ENCODE measurements around the gene ACTN1. TPM values are rescaled to one million over a fixed set of nuclear protein-coding genes. Genes with fewer than 3 reads are reported as not detected.

ACTN1 gene
- total RNA-seq, 3 donors from 2014 or later: 75.0 to 295 (median 290) TPM

DNA sequence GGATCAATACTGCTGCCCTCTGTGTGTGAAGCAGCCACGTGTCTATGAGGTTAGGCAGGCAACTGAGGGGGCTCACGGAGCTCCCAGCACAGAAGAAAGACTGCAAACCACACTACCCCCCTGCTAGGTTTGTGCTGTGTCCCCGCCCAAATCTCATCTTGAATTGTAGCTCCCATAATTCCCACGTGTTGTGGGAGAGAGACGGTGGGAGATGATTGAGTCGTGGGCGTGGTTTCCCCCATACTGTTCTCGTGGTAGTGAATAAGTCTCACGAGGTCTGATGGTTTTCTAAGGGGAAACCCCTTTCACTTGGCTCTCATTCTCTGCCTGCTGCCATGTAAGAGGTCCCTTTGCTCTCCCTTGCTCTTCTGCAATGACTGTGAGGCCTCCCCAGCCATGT lies 68.6 kb downstream of the ACTN1 start:
- Histone ChIP-seq H3K9me3 (no peaks in the 10 kb centered on the region), H3K27ac (no peak overlapping the region), H3K36me3 (no peaks in the 10 kb centered on the region), H3K27me3 (no peaks in the 10 kb centered on the region), H3K4me3 (no peak overlapping the region), H3K4me1 (peaks cover 6 to 7% of the 10 kb centered on the region in 2 donors)
- DNase-seq (ENCODE audit: low spot score in 2 of 2): no peak
- TF ChIP-seq POLR2A (IDR thresholded peaks at IDR 0.05): no peak
- TF ChIP-seq, protein P1, sequence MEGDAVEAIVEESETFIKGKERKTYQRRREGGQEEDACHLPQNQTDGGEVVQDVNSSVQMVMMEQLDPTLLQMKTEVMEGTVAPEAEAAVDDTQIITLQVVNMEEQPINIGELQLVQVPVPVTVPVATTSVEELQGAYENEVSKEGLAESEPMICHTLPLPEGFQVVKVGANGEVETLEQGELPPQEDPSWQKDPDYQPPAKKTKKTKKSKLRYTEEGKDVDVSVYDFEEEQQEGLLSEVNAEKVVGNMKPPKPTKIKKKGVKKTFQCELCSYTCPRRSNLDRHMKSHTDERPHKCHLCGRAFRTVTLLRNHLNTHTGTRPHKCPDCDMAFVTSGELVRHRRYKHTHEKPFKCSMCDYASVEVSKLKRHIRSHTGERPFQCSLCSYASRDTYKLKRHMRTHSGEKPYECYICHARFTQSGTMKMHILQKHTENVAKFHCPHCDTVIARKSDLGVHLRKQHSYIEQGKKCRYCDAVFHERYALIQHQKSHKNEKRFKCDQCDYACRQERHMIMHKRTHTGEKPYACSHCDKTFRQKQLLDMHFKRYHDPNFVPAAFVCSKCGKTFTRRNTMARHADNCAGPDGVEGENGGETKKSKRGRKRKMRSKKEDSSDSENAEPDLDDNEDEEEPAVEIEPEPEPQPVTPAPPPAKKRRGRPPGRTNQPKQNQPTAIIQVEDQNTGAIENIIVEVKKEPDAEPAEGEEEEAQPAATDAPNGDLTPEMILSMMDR (IDR thresholded peaks at IDR 0.05): no peak
- intact Hi-C loops (cut with DNase I; ENCODE audit: low total_unique reads): loop anchor here (10.0 kb wide), 1 partner anchor 194 kb away; no protein-coding TSS in a partner anchor

DNA sequence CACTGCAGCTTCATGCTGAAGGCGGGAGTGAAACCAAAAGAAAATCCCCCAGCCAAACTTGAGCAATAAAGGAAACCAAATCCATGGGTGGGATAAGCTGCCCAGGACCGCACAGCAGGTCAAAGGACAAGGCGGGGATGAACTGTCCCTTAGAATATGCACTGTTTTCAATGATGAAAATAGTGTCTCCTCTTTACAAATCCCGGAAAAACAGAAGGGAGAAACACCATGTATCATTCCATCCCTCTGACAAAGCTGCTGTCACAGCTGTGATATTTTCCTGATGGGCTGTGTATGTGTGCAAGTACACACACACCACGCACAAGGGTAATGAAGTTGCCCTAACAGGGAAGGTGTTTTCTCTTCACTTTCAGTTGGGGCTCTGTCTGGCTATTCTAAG lies 70.3 kb downstream of the ACTN1 start:
- TF ChIP-seq POLR2AphosphoS5 (IDR thresholded peaks at IDR 0.05): no peak
- TF ChIP-seq POLR2A (IDR thresholded peaks at IDR 0.05): no peak
- TF ChIP-seq, protein P1 (IDR thresholded peaks at IDR 0.05): no peak
- Histone ChIP-seq H3K4me3 (no peak overlapping the region), H3K9me3 (no peaks in the 10 kb centered on the region), H3K36me3 (peaks cover 5% of the 10 kb centered on the region), H3K27ac (peak overlapping the region; percentile 2 to 42), H3K4me1 (peaks cover 4 to 6% of the 10 kb centered on the region in 2 donors), H3K27me3 (no peaks in the 10 kb centered on the region)
- intact Hi-C loops (cut with DNase I; ENCODE audit: low total_unique reads): no loop called here
- no peak for DNase-seq (ENCODE audit: low spot score in 2 of 2)

GRCh38 chr14:68908201-68908600 lies 70.9 kb downstream of the ACTN1 start:
- no peaks in the 10 kb centered on the region for H3K9me3 ChIP-seq
- no peaks in the 10 kb centered on the region for H3K27me3 ChIP-seq
- H3K27ac ChIP-seq: peak overlapping the region; percentile 2 to 42
- intact Hi-C loops (cut with DNase I; ENCODE audit: low total_unique reads): no loop called here
- TF ChIP-seq, protein P1 (IDR thresholded peaks at IDR 0.05): no peak
- TF ChIP-seq POLR2AphosphoS5 (IDR thresholded peaks at IDR 0.05): no peak
- no peak for TF ChIP-seq POLR2A (IDR thresholded peaks at IDR 0.05)
- DNase-seq (ENCODE audit: low spot score in 2 of 2): no peak
- H3K4me3 ChIP-seq: no peak overlapping the region
- peaks cover 0 to 6% of the 10 kb centered on the region in 2 donors for H3K4me1 ChIP-seq
- peaks cover 7% of the 10 kb centered on the region for H3K36me3 ChIP-seq

- H3K36me3 ChIP-seq: peaks cover 7% of the 10 kb centered on the region
- peaks cover 0 to 6% of the 10 kb centered on the region in 2 donors for H3K4me1 ChIP-seq
- no peak overlapping the region for H3K27ac ChIP-seq
These were observed 72.7 kb downstream of the ACTN1 start for GRCh38 chr14:68906439-68906838.

GRCh38 chr14:68905107-68905895 lies 73.8 kb downstream of the ACTN1 start:
- H3K4me3 ChIP-seq: no peak overlapping the region
- intact Hi-C loops (cut with DNase I; ENCODE audit: low total_unique reads): no loop called here
- no peak overlapping the region for H3K27ac ChIP-seq
- H3K9me3 ChIP-seq: no peaks in the 10 kb centered on the region
- no peak for DNase-seq (ENCODE audit: low spot score in 2 of 2)
- H3K27me3 ChIP-seq: no peaks in the 10 kb centered on the region
- H3K4me1 ChIP-seq: peaks cover 0 to 6% of the 10 kb centered on the region in 2 donors
- TF ChIP-seq, protein P1 (IDR thresholded peaks at IDR 0.05): no peak
- TF ChIP-seq POLR2AphosphoS5 (IDR thresholded peaks at IDR 0.05): no peak
- H3K36me3 ChIP-seq: peaks cover 7% of the 10 kb centered on the region

More at GRCh38 chr14:68906439-68906838, 72.7 kb downstream of the ACTN1 start:
- no peak for TF ChIP-seq POLR2A (IDR thresholded peaks at IDR 0.05)
- no peak for DNase-seq (ENCODE audit: low spot score in 2 of 2)
- no peaks in the 10 kb centered on the region for H3K9me3 ChIP-seq
- intact Hi-C loops (cut with DNase I; ENCODE audit: low total_unique reads): no loop called here
- H3K4me3 ChIP-seq: no peak overlapping the region
- H3K27me3 ChIP-seq: no peaks in the 10 kb centered on the region

All from breast epithelium (tissue), 4 donors.